ENCODE data around the gene NEXN.
A peak's percentile ranks its signal among the peaks of the same experiment; 100 is the strongest.

Gene NEXN

GRCh38 chr1:77888781-77889642 lies 588 bp downstream of the NEXN start:
- H3K36me3 ChIP-seq (ENCODE audit: control insufficient read depth, insufficient read depth, low read length): no peaks in the 10 kb centered on the region; the same call in 1 of the 2 replicates
- H3K4me3 ChIP-seq (replicated peaks; ENCODE audit: low read depth, low read length): peak overlapping the region; percentile 63
- DNase-seq (ENCODE audit: extremely low read depth, insufficient read length): peak; percentile 36
- TF ChIP-seq, protein P1, sequence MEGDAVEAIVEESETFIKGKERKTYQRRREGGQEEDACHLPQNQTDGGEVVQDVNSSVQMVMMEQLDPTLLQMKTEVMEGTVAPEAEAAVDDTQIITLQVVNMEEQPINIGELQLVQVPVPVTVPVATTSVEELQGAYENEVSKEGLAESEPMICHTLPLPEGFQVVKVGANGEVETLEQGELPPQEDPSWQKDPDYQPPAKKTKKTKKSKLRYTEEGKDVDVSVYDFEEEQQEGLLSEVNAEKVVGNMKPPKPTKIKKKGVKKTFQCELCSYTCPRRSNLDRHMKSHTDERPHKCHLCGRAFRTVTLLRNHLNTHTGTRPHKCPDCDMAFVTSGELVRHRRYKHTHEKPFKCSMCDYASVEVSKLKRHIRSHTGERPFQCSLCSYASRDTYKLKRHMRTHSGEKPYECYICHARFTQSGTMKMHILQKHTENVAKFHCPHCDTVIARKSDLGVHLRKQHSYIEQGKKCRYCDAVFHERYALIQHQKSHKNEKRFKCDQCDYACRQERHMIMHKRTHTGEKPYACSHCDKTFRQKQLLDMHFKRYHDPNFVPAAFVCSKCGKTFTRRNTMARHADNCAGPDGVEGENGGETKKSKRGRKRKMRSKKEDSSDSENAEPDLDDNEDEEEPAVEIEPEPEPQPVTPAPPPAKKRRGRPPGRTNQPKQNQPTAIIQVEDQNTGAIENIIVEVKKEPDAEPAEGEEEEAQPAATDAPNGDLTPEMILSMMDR (IDR thresholded peaks at IDR 0.05; ENCODE audit: insufficient read depth, low read length, poor library complexity, severe bottlenecking): no peak
- no peaks in the 10 kb centered on the region for H3K27me3 ChIP-seq (replicated peaks; ENCODE audit: control insufficient read depth, insufficient read depth, low read length)

DNA sequence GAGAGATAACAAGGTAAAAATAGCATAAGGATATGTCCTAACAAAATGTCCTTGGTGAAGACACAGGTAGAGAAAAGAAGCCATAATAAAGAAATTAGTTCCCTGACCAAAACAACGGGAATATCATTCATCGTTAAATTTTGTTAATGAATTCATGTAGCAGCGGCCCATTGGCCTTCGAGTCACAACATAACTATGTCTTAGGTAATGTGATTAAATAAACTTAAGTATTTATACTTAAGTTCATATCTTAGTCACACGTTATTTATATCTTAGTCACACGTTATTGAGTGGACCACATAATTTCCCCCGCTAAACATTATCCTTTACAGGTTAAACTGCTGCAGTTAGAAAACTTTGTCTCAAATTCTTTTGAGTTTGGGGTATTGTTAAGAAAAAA lies 1.2 kb downstream of the NEXN start:
- DNase-seq (ENCODE audit: extremely low read depth, insufficient read length): no peak
- no peaks in the 10 kb centered on the region; the same call in 1 of the 2 replicates for H3K36me3 ChIP-seq (ENCODE audit: control insufficient read depth, insufficient read depth, low read length)
- H3K27me3 ChIP-seq (replicated peaks; ENCODE audit: control insufficient read depth, insufficient read depth, low read length): no peaks in the 10 kb centered on the region
- TF ChIP-seq, protein P1 (IDR thresholded peaks at IDR 0.05; ENCODE audit: insufficient read depth, low read length, poor library complexity, severe bottlenecking): no peak
- H3K4me3 ChIP-seq (replicated peaks; ENCODE audit: low read depth, low read length): no peak overlapping the region

DNA sequence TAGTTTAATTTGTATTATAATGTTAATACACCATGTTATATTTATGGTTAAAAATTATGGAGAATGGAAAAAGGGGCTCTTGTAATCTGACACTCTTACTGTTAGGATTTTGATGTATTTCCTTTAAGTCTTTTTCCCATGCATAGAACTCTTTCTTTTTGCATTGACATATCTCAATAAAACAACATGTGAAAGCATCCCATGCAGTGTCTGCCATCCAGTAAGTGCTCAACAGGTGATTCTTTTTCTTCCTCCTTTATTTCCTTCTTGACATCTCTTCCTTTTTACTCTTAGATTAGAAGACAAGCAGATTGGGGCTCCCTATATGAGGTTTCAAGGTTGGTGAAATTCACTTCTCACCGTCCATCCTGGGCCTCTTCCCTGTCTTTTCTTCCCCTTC lies 2.8 kb downstream of the NEXN start:
- H3K36me3 ChIP-seq (ENCODE audit: control insufficient read depth, insufficient read depth, low read length): no peaks in the 10 kb centered on the region; the same call in 1 of the 2 replicates
- H3K27me3 ChIP-seq (replicated peaks; ENCODE audit: control insufficient read depth, insufficient read depth, low read length): no peaks in the 10 kb centered on the region
- DNase-seq (ENCODE audit: extremely low read depth, insufficient read length): no peak
- H3K4me3 ChIP-seq (replicated peaks; ENCODE audit: low read depth, low read length): no peak overlapping the region
- TF ChIP-seq, protein P1 (IDR thresholded peaks at IDR 0.05; ENCODE audit: insufficient read depth, low read length, poor library complexity, severe bottlenecking): no peak

DNA sequence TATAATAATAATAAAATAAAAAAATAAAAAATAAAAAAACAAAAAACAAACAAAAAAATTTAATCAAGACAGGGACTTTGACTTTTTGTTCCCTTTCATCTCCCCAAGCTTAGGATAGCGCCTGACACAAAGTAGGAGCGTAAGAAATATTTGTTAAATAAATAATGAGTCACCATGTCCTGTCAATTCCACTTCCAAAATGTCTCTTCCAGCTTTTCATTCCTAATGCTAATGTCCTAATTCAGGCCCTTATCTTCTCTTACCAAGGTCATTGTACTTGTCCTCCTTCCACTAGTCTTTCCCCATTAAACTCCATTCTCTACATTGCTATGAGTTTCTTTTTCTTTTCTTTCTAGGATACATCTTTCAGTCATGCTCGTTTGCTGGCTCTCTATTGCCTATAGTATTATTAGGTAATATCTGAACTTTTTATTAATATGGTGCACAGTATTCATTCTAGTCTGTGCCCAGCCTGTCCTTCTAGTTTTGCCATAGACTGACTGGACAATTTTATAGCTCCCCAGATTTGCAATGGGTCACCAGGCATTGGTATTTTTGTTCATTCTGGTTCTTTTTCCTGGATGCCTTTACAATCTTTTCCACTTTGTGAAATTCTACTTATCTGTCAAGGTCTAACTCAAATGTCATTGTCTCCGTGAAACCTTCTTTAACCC lies 11.4 kb downstream of the NEXN start:
- no peaks in the 10 kb centered on the region for H3K36me3 ChIP-seq (ENCODE audit: control insufficient read depth, insufficient read depth, low read length)
- TF ChIP-seq, protein P1 (IDR thresholded peaks at IDR 0.05; ENCODE audit: insufficient read depth, low read length, poor library complexity, severe bottlenecking): no peak
- H3K27me3 ChIP-seq (replicated peaks; ENCODE audit: control insufficient read depth, insufficient read depth, low read length): no peaks in the 10 kb centered on the region
- no peak for DNase-seq (ENCODE audit: extremely low read depth, insufficient read length)
- no peak overlapping the region for H3K4me3 ChIP-seq (replicated peaks; ENCODE audit: low read depth, low read length)

DNA sequence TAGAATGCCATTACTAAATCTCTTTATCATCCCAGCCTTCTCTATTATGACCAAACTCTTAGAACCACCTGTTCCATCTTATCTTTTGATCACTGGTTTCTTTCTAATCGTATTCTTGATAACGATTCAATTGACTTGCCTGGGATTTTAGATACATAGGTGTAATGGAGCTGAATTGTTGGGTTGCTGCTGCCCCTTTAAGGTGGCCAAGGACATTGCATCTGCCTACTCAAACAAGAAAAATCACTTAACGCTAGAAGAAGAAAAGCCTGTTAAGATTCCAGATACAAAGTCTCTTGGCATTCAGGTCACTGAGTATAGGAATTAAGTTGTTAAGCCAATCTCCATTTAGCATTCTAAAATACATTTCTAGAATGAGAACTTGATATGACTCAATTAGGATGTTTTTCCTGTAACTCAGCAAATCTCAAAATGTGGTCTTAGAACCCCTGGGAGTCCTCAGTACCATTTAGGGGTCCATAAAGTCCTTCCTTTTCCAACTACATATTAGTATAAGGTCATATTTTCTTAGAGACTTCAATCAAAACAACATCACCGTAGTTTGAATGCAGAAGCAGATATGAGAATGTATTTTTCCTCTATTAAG lies 12.4 kb downstream of the NEXN start:
- H3K4me3 ChIP-seq (replicated peaks; ENCODE audit: low read depth, low read length): no peak overlapping the region
- TF ChIP-seq, protein P1 (IDR thresholded peaks at IDR 0.05; ENCODE audit: insufficient read depth, low read length, poor library complexity, severe bottlenecking): peak; percentile 66
- peak; percentile 6 for DNase-seq (ENCODE audit: extremely low read depth, insufficient read length)

More for the DNA sequence above, 12.4 kb downstream of the NEXN start:
- Histone ChIP-seq H3K36me3 (ENCODE audit: control insufficient read depth, insufficient read depth, low read length) (no peaks in the 10 kb centered on the region), H3K27me3 (replicated peaks; ENCODE audit: control insufficient read depth, insufficient read depth, low read length) (no peaks in the 10 kb centered on the region)

All from GM06990 (cell line).